Glomerular endothelial cell (primary cell): ENCODE results near the gene MED15. TPM values are rescaled to one million over a fixed set of nuclear protein-coding genes. Genes with fewer than 3 reads are reported as not detected.

Experiments
- DNase-seq: peaks from one replicate; pipeline ENCODE4 v3.0.0-alpha.2; 2011; ENCODE audit warnings: low read depth, low spot score; ENCODE audit errors: extremely low read depth
- total RNA-seq: library from RNA; depleted of rRNA; stranded (reverse); fragments of >200 nt; gene quantifications from 2 replicates; pipeline ENCODE4 v1.2.3, GENCODE V29; 2015

The MED15 gene
- total RNA-seq, 1 donor from 2014 or later, result 108 TPM

GRCh38 chr22:20550851-20551744 lies 43.7 kb downstream of the MED15 start:
- no peak for DNase-seq

DNA sequence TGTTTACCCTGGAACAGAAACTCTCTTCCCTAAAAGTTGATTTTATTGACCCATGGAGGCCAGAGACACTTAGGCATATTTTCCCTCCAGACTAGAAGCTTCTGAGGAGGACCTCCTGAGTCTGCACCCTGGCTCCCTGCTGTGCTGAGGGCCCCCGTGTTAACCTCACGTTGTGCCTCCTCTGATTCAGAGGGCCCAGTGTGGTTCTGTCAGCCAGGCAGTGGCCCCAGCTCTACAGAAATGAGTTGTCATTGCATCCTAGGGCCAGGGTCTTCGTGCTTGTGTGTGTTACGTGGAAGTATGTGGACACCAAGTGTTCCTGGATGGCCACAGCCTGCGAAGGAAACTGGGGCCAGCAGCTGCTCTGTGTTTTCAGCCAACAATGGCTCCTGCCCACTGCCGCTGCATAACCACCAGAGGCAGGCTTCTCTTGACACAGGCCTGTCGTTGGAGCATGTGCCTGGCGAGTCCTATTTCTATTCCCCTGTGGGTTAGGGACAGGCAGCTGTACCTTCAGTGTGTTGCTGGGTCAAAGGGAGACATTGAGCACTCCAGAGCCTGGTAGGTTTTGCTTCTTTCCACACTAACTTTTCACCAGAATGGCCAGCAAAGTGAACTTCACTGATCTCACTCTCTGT lies 44.5 kb downstream of the MED15 start:
- no peak for DNase-seq

DNA sequence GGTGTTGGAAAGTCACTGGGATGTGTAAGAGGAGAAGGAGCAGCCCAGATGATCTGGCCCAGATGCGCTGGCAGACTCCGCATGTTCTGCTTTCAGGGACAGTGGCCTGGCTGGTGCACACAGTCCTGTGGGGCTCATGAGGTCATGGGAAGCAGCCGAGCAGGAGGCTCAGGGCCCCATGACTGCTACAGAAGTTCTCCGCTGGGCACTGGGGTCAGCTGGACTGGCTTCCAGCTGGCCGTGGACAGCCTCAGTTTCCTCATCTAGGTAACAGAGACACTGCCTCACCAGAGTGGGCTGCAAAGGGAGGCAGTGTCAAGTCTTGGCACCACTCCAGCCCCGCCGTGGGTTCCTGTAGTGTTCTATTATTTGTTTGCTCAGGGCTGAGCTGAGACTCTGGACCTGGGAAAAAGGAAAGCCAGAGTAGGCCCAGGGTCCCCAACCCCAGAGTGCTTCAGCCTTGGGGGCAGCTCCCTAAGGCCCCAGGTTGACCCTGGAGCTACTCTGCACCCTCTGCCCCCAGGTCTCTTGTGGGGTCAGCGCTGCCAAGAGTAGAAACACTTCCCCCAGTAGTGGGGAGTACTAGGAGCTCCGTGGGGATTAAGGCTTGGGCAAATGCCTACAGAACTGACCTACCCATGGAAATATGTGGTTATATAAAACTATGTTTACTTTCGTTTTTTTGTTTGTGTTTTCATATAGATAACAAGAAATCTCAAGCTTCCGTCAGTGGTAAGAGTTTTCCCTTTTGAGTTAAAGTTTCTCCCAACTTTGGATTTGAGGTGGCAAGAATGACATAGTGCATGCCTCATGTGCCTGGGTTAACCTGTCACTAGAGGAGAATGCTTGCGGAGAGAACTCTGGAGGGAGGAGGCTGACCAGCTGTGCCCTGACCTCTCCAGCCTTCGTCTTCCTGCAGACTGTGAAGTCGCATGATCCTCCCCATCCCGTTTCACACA lies 45.3 kb downstream of the MED15 start:
- DNase-seq, result no peak

DNA sequence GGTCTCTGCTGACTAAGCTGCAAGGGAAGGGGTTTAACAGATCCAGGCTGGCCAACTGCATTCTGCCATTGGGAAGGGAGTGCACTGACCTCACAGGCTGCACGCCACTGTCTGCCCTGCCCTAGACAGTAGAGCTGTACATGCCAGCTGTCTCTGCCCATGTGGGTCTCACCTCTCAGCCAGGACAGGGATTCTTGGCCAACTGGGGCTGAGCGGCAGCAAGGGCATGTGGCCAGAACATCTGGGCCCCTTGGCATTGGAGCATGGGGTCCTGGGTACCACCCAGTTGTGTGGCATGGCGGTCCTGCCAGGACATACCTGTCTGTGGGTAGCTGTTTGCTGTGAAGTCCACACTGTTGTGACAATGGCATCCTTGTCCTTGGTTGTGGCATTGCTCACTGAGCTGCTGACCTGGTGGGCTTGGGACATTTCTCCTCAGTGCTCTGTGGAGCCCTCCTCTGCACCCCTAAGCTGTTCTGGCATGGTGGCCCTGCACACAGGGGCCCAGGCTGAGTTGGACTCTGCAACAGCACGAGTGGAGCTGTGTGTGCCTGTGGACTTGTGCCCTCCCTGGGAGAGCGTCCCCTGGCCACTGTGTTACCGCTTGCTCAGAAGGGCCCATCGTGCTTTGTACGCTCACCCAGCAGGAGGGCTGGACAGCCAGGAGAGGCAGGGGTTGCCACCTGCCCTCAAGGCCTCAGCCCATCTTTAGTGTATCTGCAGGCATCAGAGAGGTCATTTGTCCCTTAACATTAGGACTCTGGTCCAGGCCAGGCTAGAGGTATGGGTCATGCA lies 46.7 kb downstream of the MED15 start:
- no peak for DNase-seq

DNA sequence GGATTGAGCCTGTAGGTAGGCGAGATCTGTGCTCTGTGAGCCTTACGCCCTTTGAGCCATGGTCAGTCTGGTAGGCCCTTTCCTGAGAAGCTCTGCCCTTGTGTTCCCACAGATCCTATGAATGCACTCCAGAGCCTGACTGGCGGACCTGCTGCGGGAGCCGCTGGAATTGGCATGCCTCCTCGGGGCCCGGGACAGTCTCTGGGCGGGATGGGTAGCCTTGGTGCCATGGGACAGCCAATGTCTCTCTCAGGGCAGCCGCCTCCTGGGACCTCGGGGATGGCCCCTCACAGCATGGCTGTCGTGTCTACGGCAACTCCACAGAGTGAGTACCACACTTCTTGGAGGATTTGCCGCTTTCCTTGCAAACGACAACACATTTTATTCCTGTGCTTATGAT lies 47.4 kb downstream of the MED15 start:
- DNase-seq, result no peak

- DNase-seq, result no peak
Observed at GRCh38 chr22:20558534-20558933, 51.1 kb downstream of the MED15 start.

DNA sequence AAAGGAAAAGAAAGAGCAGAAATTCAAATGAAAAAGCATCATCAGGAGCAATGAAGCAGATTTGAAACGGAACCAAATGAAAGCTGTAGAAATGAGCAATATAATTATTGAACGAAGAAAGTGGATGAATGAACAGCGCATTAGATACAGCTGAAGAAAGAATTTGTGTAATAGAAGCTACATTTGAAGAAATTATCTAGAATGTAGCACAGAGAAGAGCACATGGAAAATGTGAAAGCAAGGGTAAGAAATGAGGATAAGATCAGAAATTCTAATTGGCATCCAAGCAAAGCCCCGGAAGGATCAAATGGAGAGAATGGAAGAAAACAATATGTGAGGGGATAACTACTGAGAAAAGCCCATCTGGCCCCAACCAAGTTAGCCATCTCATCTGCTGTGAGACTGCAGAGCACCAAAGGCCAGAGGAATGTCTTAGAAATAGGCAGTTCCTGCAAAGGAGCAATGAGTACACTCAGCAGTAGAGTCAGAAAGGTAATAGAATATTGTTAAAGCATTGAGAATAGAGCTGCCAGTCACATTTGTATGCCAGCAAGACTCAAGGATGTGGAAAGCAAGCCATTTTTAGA lies 51.9 kb downstream of the MED15 start:
- DNase-seq, result no peak

- DNase-seq, result no peak
Observed at GRCh38 chr22:20560716-20561115, 53.3 kb downstream of the MED15 start.

- no peak for DNase-seq
Observed at GRCh38 chr22:20561882-20562281, 54.5 kb downstream of the MED15 start.

GRCh38 chr22:20562607-20563465 lies 55.4 kb downstream of the MED15 start:
- no peak for DNase-seq

- no peak for DNase-seq
Observed at GRCh38 chr22:20563466-20563906, 56.1 kb downstream of the MED15 start.

DNA sequence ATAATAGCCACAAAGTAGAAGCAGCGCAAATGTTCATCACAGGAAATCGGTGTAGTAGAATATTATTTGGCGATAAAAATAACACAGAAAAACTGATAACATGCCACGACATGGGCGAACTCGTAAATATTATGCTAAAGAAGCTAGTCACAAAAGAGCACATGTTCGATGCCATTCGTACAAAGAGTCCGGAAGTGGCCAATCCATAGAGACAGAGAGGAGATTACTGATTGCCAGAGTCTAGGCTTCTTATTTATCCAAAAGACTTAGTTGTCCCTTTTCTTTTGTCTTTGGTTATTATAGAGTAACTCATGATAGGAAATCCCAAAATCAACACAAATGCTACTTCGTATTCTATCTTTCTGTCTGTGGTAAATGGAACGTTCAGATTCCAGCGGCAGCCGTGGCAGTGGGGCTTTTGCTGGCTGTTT lies 56.5 kb downstream of the MED15 start:
- DNase-seq, result no peak

DNA sequence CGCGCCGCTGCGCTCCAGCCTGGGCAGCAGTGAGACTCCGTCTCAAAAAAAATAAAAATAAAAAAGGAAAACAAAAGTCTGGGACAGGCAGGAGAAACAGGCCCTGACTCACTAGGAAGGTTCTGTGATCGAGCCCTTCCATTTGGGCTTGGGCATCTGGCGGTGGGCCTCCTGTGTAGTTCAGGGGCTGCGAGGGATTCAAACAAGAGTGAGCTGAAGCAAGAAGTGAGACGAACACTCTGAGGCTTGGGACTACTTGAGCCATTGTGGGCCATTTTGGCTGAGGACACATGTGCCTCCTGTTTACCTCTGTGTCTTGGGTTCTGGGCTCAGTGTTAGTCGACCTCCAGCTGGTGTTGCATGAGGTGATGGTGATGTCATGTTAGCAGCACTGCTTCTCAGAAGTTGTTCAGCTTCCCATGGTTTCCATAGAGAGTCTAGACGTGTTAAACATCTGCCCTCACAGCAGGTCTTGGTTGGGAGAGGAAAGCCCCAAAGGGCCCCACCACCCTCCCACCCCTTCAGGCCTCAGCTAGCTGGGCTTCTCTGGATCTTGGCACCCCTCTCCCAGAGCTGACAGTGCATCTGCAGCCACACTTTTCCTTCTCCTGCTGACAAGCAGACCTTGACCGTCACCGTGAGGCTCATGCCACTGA lies 57.8 kb downstream of the MED15 start:
- no peak for DNase-seq

DNA sequence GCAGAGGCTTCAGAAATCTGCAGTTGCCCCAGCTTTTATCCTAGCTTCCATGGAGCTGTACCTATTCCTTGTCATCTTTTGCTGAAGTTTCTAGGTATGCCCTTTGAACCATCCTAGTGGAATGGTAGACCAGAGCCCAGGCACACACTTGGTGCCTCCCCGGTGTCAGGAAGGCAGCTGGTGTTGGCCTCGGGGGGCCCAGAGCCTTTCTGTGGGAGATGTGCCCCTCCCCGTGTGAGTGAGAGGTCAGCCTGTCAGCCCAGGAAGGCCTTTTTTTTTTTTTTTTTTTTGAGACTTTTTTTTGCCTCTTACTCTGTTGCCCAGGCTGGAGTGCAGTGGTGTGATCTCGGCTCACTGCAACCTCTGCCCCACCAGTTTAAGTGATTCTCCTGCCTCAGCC lies 58.4 kb downstream of the MED15 start:
- DNase-seq, result no peak

GRCh38 chr22:20566420-20567260 lies 59.2 kb downstream of the MED15 start:
- DNase-seq, result no peak

- DNase-seq, result no peak
Observed at GRCh38 chr22:20567371-20567847, 60.0 kb downstream of the MED15 start.

DNA sequence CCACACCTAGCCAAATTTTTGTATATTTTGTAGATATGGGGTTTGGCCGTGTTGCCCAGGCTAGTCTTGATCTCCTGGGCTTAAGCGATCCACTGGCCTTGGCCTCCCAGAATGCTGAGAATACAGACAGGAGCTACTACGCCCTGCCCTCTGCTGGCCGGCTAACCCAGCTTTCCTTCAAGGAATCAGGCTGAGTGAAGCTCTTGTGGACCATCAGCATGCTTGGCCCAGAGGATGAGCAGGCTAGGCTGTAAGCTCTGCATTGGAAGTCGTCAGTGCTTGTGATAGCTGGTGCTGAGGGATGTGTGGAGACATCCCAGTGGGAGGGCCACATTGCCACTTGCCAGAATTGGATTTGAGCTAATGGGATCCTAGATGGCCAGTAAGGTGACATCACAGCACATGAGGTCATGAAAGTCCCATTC lies 60.6 kb downstream of the MED15 start:
- no peak for DNase-seq
